SK-N-SH (cell line): ENCODE data around the gene REC8.

Experiments
- CTCF ChIP-seq: fragments of 200-600 bp; sonication (generic); IDR thresholded peaks from 2 replicates; pipeline ENCODE4 v1.6.1; 2017; ENCODE audit warnings: antibody characterized with exemption, mild to moderate bottlenecking, moderate library complexity
- EP300 ChIP-seq, 2 experiments: IDR thresholded peaks; 2 replicates each; pipeline versions ENCODE4 v1.4.0 to v1.6.1; 2012; ENCODE audit warnings: borderline replicate concordance in 1 of 2, low read depth in 1 of 2, low read length in 1 of 2
- EZH2phosphoT487 ChIP-seq: fragments of 200-600 bp; sonication (generic); IDR thresholded peaks from 2 replicates; pipeline ENCODE4 v1.6.1; 2017; ENCODE audit warnings: low read depth, mixed run types, mild to moderate bottlenecking, antibody characterized with exemption, moderate library complexity, borderline replicate concordance
- MEF2A ChIP-seq: IDR thresholded peaks from 2 replicates; pipeline ENCODE4 v1.4.0; 2012; ENCODE audit warnings: low read depth, borderline replicate concordance
- NFIC ChIP-seq: IDR thresholded peaks from 2 replicates; pipeline ENCODE4 v1.4.0; 2012; ENCODE audit warnings: borderline replicate concordance
- NRF1 ChIP-seq: IDR thresholded peaks from 2 replicates; pipeline ENCODE4 v1.6.1; 2012; ENCODE audit warnings: low read depth, mild to moderate bottlenecking, low read length
- RAD21 ChIP-seq: IDR thresholded peaks from 2 replicates; pipeline ENCODE4 v1.6.1; 2012; ENCODE audit warnings: mild to moderate bottlenecking, low read length
- RCOR1 ChIP-seq: fragments of 150-350 bp; IDR thresholded peaks from 2 replicates; pipeline ENCODE4 v1.6.1; 2017; ENCODE audit warnings: antibody characterized with exemption, low read length
- REST ChIP-seq: IDR thresholded peaks from 2 replicates; pipeline ENCODE4 v1.6.1; 2012; ENCODE audit warnings: mild to moderate bottlenecking, low read depth, low read length, moderate library complexity
- RFX5 ChIP-seq: IDR thresholded peaks from 2 replicates; pipeline ENCODE4 v1.6.1; 2012; ENCODE audit warnings: mild to moderate bottlenecking, improper control_type of control experiment, low read length
- SIN3A ChIP-seq: IDR thresholded peaks from 2 replicates; pipeline ENCODE4 v1.6.1; 2012; ENCODE audit warnings: low read depth, mild to moderate bottlenecking, low read length, moderate library complexity, borderline replicate concordance
- SMC3 ChIP-seq: IDR thresholded peaks from 2 replicates; pipeline ENCODE4 v1.6.1; 2012; ENCODE audit warnings: low read depth, low read length, improper control_type of control experiment
- USF2 ChIP-seq: fragments of 150-350 bp; IDR thresholded peaks from 2 replicates; pipeline ENCODE4 v1.6.1; 2017; ENCODE audit warnings: antibody characterized with exemption, low read length, low read depth, borderline replicate concordance

GRCh38 chr14:24159777-24160498, 11.9 kb upstream of the REC8 start:
- TF ChIP-seq CTCF: no peak
- TF ChIP-seq RFX5: no peak
- no peak for TF ChIP-seq SIN3A
- no peak for TF ChIP-seq NFIC
- no peak for TF ChIP-seq REST
- no peak for TF ChIP-seq USF2
- no peak for TF ChIP-seq EP300 (IDR thresholded peaks at IDR 0.05; ENCODE audit: borderline replicate concordance in 1 of 2, low read depth in 1 of 2, low read length in 1 of 2)
- no peak for TF ChIP-seq RAD21
- TF ChIP-seq RCOR1: no peak
- TF ChIP-seq EZH2phosphoT487: no peak
- no peak for TF ChIP-seq MEF2A
- no peak for TF ChIP-seq NRF1
- no peak for TF ChIP-seq SMC3
